Erythroblast (primary cell): Measurements from ENCODE around the gene KIF5A.

ENCODE experiments used
- GATA1 ChIP-seq: IDR thresholded peaks from 2 replicates; pipeline ENCODE4 v1.6.1; 2011; ENCODE audit warnings: low read depth, mild to moderate bottlenecking, control low read depth, low read length, moderate library complexity
- POLR2A ChIP-seq: IDR thresholded peaks from 2 replicates; pipeline ENCODE4 v1.6.1; 2011; ENCODE audit warnings: mild to moderate bottlenecking, low read length

GRCh38 chr12:57609101-57609780 lies 59.4 kb downstream of the KIF5A start:
- TF ChIP-seq POLR2A (no peak), GATA1 (no peak)
